Mucosa of descending colon (tissue), 3 donors: Measurements from ENCODE around the gene MICAL3. TPM values are rescaled to one million over a fixed set of nuclear protein-coding genes. Genes with fewer than 3 reads are reported as not detected.
"Not testable (repeated sequence)": the region's sequence is repeated elsewhere in the genome, so short reads cannot be mapped to it uniquely, and the experiment has no call there.

ENCODE experiments used
- ATAC-seq: fragments of 200-7000 bp; cut with Tn5 transposase; one replicate; pipeline ENCODE4 v1.9.1; 2020; ENCODE audit warnings: mild to moderate bottlenecking, moderate library complexity
- DNase-seq, 3 donors: peaks; one replicate each; pipeline ENCODE4 v3.0.0-alpha.2; 2020
- H3K36me3 ChIP-seq: fragments of 200-600 bp; one replicate; pipeline ENCODE4 v1.8.0; 2021; ENCODE audit warnings: low read depth, mild to moderate bottlenecking
- H3K4me1 ChIP-seq: fragments of 200-600 bp; one replicate; pipeline ENCODE4 v1.8.0; 2021; ENCODE audit warnings: low read depth, mild to moderate bottlenecking
- H3K4me3 ChIP-seq: fragments of 200-600 bp; one replicate; pipeline ENCODE4 v1.8.0; 2021; ENCODE audit warnings: mild to moderate bottlenecking
- H3K9me3 ChIP-seq: fragments of 200-600 bp; one replicate; pipeline ENCODE4 v1.8.0; 2021; ENCODE audit warnings: mild to moderate bottlenecking
- intact Hi-C, 2 donors: fragments of 100-400 bp; cut with DNase I in 1 of 2; cut with micrococcal nuclease in 1 of 2; formaldehyde crosslinking; loops; one replicate each; pipeline versions ENCODE4 v1.11.0 to v1.11.1; 2022; cut with DNase I, micrococcal nuclease
- total RNA-seq, 3 donors: library from RNA; stranded (reverse); fragmentation: NEBNext Ultra II Directional in 2 of 3; extraction: Animal tissue kit (Norgen Biotek cat#: 25700) in 2 of 3; gene quantifications; one replicate each; pipeline versions ENCODE4 v1.2.1 to v1.2.4, GENCODE V29; 2021 to 2023
- TF ChIP-seq, protein P1 (sequence below): fragments of 200-600 bp; IDR thresholded peaks from one replicate; pipeline ENCODE4 v1.8.0; 2022; ENCODE audit warnings: antibody characterized with exemption, mild to moderate bottlenecking
- donor health status: DM: no; HTN: no; CAD: no; lungs with moderate emphysema.
- donor health status: DM: no; HTN: no; CAD: no.
- donor health status: DM: no; HTN: yes; CAD: no.

The MICAL3 gene
- total RNA-seq, 3 donors from 2014 or later: 75.8 to 135 (median 129) TPM

DNA sequence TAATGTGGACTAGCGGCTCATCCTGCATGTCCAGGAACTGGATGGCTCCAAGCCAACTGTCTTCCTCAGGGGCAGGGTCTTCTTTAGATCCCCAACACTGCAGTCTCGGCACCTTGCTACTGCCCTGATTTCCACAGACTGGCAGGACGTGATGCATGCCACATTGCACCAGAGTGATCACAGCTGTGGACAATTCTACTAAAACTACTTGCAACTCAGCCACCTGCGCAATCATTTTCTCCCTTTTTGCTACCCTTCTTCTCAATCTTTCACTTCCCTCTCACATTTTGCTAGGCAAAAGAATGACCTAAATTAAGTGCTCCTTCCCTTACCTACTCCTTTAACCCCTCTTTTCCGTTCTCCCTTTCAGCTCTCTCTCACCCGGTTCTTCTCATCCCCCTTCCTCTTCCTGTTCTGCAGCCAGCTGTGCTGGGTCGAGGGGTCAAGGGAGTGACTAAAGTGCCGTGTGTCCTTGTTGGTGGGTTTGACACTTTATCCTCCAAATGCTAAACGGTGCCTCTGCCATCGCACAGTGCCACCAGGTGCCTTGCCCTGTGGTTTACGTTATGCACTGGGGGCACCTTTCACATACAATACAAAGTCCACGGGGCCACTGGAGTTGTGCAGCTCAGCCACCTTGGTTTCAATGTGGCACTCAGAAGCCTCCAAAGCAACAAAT, 42.0 kb upstream of the MICAL3 start:
- TF ChIP-seq, protein P1, sequence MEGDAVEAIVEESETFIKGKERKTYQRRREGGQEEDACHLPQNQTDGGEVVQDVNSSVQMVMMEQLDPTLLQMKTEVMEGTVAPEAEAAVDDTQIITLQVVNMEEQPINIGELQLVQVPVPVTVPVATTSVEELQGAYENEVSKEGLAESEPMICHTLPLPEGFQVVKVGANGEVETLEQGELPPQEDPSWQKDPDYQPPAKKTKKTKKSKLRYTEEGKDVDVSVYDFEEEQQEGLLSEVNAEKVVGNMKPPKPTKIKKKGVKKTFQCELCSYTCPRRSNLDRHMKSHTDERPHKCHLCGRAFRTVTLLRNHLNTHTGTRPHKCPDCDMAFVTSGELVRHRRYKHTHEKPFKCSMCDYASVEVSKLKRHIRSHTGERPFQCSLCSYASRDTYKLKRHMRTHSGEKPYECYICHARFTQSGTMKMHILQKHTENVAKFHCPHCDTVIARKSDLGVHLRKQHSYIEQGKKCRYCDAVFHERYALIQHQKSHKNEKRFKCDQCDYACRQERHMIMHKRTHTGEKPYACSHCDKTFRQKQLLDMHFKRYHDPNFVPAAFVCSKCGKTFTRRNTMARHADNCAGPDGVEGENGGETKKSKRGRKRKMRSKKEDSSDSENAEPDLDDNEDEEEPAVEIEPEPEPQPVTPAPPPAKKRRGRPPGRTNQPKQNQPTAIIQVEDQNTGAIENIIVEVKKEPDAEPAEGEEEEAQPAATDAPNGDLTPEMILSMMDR: no peak
- H3K9me3 ChIP-seq: no peaks in the 10 kb centered on the region
- ATAC-seq (peak; percentile 49), DNase-seq (peak in 1 of 3 donors; percentile 60)
- no peaks in the 10 kb centered on the region for H3K36me3 ChIP-seq
- H3K4me3 ChIP-seq: no peak overlapping the region
- peaks cover 37% of the 10 kb centered on the region for H3K4me1 ChIP-seq
- intact Hi-C loops: no loop called here

DNA sequence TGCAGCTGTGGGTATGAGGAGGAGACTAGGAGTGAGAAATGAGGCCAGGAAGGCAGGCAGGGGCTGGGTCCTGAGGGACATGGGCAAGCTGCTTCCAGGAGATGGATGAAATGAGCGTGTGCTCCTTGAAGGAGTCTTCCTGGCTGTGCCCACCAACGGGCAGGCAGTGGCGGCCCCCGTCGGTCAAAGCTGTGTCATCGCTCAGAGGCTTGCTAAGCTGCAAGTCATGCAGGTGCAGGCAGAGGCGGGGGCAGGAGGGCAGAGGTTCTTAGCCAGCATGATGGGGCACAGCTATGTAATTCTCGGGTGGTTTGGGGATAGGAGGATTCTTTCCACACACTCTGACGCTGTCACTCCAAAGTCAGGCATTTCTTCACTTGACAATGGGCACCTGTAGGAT, 40.9 kb upstream of the MICAL3 start:
- no peak for ATAC-seq
- H3K4me1 ChIP-seq: peaks cover 33% of the 10 kb centered on the region
- no peak overlapping the region for H3K4me3 ChIP-seq
- intact Hi-C loops: no loop called here
- no peak for DNase-seq
- no peaks in the 10 kb centered on the region for H3K36me3 ChIP-seq
- no peaks in the 10 kb centered on the region for H3K9me3 ChIP-seq
- TF ChIP-seq, protein P1: no peak

DNA sequence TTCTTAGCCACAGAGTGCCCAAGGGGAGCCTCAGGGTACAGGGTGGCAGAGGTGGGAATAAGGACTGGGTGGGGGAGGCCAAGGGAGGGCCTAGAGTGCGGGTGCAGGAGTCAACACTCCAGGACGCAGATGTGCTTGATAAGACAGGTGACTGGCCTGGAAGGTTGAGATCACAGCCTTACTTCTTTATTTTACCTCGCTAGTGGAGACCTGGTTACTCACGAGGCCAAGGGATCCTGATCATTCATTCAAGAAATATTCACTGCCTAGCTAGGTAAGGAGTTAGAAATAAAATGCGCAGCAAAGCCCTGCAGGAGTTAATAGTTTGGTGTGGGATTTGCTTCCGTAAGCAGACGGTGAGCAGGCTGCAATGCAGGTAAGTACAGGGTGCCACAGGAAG, 40.3 kb upstream of the MICAL3 start:
- H3K4me1 ChIP-seq: peaks cover 28% of the 10 kb centered on the region

DNA sequence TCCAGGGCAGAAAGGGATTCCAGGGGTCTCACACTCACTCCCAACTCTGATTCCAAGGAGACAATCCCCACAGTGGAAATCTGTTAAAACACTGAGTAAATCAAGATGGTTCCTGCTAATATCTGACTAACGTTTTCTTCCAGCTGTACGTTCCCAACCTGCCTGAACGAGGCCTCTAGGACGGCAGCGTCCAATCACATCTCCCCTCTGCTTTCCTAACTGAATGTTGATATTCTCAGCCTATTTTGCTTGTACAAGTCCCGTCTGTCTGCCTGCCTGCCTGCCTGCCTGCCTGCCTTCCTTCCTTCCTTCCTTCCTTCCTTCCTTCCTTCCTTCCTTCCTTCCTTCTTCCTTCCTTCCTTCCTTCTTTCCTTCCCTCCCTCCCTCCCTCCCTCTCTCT, 39.4 kb upstream of the MICAL3 start:
- DNase-seq, H3K9me3 ChIP-seq, intact Hi-C loops, H3K36me3 ChIP-seq, ATAC-seq, H3K4me3 ChIP-seq: not testable (repeated sequence)
- H3K4me1 ChIP-seq: peaks cover 25% of the 10 kb centered on the region

More for the DNA sequence above, 40.3 kb upstream of the MICAL3 start:
- Histone ChIP-seq H3K9me3 (no peaks in the 10 kb centered on the region), H3K36me3 (no peaks in the 10 kb centered on the region), H3K4me3 (no peak overlapping the region)
- intact Hi-C loops: no loop called here
- DNase-seq (no peak), ATAC-seq (no peak)
- TF ChIP-seq, protein P1: no peak

DNA sequence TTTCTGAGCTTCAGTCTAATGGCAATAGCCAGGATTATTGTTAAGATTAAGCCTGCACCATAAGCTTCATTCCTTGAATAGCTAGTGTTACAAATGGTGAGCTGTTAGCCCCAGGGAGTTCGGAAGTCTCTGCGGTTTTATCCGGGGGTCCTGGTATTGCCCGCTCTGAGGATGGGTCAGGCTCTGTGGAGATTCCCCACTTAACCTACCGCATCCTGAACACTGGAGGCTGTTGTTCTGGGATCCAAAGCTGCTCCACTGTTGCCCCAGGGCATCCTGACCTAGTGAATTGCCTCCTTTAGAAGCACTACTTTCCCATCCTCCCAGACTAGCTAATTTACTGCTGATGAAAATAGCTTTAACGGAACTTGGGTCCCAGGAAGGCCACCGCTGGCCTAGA, 38.9 kb upstream of the MICAL3 start:
- intact Hi-C loops: no loop called here
- TF ChIP-seq, protein P1: no peak
- Histone ChIP-seq H3K36me3 (no peaks in the 10 kb centered on the region), H3K9me3 (no peaks in the 10 kb centered on the region), H3K4me3 (no peak overlapping the region), H3K4me1 (peaks cover 21% of the 10 kb centered on the region)
- DNase-seq (no peak), ATAC-seq (no peak)

DNA sequence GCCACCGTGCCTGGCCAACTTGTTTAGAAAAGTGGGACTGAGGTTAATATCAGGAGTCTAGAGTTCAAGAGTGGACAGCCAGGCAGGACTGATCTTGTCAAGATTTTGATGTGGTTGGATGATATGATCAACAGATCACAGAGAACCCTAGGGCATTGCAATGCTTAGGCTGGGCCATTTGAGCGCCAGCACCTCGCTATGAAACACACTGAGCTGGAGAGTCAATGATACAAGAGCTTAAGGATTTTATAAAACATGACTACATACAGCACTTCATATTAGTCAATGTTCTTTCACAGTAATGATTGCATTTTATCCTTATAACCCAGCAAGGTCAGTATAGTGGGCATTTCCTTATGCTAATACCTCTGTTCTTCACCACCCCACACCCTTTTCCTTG, 38.1 kb upstream of the MICAL3 start:
- intact Hi-C loops: no loop called here

More for the DNA sequence above, 38.1 kb upstream of the MICAL3 start:
- Histone ChIP-seq H3K36me3 (no peaks in the 10 kb centered on the region), H3K9me3 (no peaks in the 10 kb centered on the region), H3K4me3 (no peak overlapping the region), H3K4me1 (peaks cover 20% of the 10 kb centered on the region)
- DNase-seq (no peak), ATAC-seq (no peak)
- TF ChIP-seq, protein P1: no peak
